Activated CD8-positive, alpha-beta T cell treated with anti-CD3 and anti-CD28 coated beads for 36 hours (primary cell): ENCODE results near the gene LRRC1. TPM values are rescaled to one million over a fixed set of nuclear protein-coding genes. Genes with fewer than 3 reads are reported as not detected.

ENCODE experiments used
- ATAC-seq: fragments of 200-7000 bp; cut with Tn5 transposase; one replicate; pipeline ENCODE4 v1.10.0; 2021; ENCODE audit warnings: mild to moderate bottlenecking, moderate library complexity
- CTCF ChIA-PET: fragments of 350-600 bp; sonication (Branson Sonifier 250); formaldehyde crosslinking; loops from one replicate; lab custom pipeline; 2021; ENCODE audit warnings: antibody characterized with exemption; lab: Charles Lee
- POLR2A ChIA-PET: fragments of 350-600 bp; sonication (Branson Sonifier 250); formaldehyde crosslinking; loops from one replicate; lab custom pipeline; 2021; ENCODE audit warnings: antibody characterized with exemption; lab: Charles Lee
- DNase-seq: peaks from one replicate; pipeline ENCODE4 v3.0.0-alpha.2; 2020
- H3K27ac Mint-ChIP-seq: one replicate; pipeline ENCODE4 v1.8.0; 2021; ENCODE audit warnings: mild to moderate bottlenecking, mixed read lengths
- H3K27me3 Mint-ChIP-seq: one replicate; pipeline ENCODE4 v1.8.0; 2021; ENCODE audit warnings: mixed read lengths
- H3K36me3 Mint-ChIP-seq: one replicate; pipeline ENCODE4 v1.8.0; 2021; ENCODE audit warnings: low read depth, mixed read lengths
- H3K4me1 Mint-ChIP-seq: one replicate; pipeline ENCODE4 v1.8.0; 2021; ENCODE audit warnings: low read depth, mixed read lengths
- H3K4me3 Mint-ChIP-seq: one replicate; pipeline ENCODE4 v1.8.0; 2021; ENCODE audit warnings: mild to moderate bottlenecking, moderate library complexity, mixed read lengths
- H3K9me3 Mint-ChIP-seq: one replicate; pipeline ENCODE4 v1.8.0; 2021; ENCODE audit warnings: mixed read lengths
- CTCF ChIP-seq: fragments of 200-600 bp; IDR thresholded peaks from one replicate; pipeline ENCODE4 v1.8.0; 2022; ENCODE audit warnings: antibody characterized with exemption, mild to moderate bottlenecking
- intact Hi-C: fragments of 100-400 bp; cut with micrococcal nuclease; formaldehyde crosslinking; loops from one replicate; pipeline ENCODE4 v1.10.0; 2022
- total RNA-seq, 2 experiments: library from RNA; stranded (reverse); gene quantifications; one replicate each; pipeline ENCODE4 v1.2.3, GENCODE V29; 2021

LRRC1 gene
- total RNA-seq, 2 experiments from 2014 or later, result 1.9 to 2.5 TPM

GRCh38 chr6:53899512-53899911 lies 104.7 kb downstream of the LRRC1 start:
- CTCF ChIA-PET, result no interaction called here
- Mint-ChIP-seq H3K9me3 (no peaks in the 10 kb centered on the region), H3K27me3 (no peaks in the 10 kb centered on the region), H3K27ac (no peak overlapping the region), H3K36me3 (peaks cover 5% of the 10 kb centered on the region), H3K4me3 (no peak overlapping the region), H3K4me1 (no peaks in the 10 kb centered on the region)
- intact Hi-C loops, result no loop called here
- POLR2A ChIA-PET, result no interaction called here
- DNase-seq (no peak), ATAC-seq (no peak)
- no peak for TF ChIP-seq CTCF

GRCh38 chr6:53903357-53903756 lies 108.6 kb downstream of the LRRC1 start:
- H3K4me3 Mint-ChIP-seq, result no peak overlapping the region
- DNase-seq (no peak), ATAC-seq (no peak)
- peaks cover 5% of the 10 kb centered on the region for H3K36me3 Mint-ChIP-seq
- intact Hi-C loops, result no loop called here
- TF ChIP-seq CTCF, result no peak
- no peaks in the 10 kb centered on the region for H3K9me3 Mint-ChIP-seq
- no peak overlapping the region for H3K27ac Mint-ChIP-seq
- no peaks in the 10 kb centered on the region for H3K27me3 Mint-ChIP-seq
- POLR2A ChIA-PET, result no interaction called here
- CTCF ChIA-PET, result no interaction called here
- H3K4me1 Mint-ChIP-seq, result no peaks in the 10 kb centered on the region

- H3K4me3 Mint-ChIP-seq, result no peak overlapping the region
- H3K4me1 Mint-ChIP-seq, result no peaks in the 10 kb centered on the region
- TF ChIP-seq CTCF, result no peak
- intact Hi-C loops, result no loop called here
- POLR2A ChIA-PET, result no interaction called here
- DNase-seq (no peak), ATAC-seq (no peak)
- H3K27me3 Mint-ChIP-seq, result no peaks in the 10 kb centered on the region
- H3K36me3 Mint-ChIP-seq, result no peaks in the 10 kb centered on the region
- H3K9me3 Mint-ChIP-seq, result no peaks in the 10 kb centered on the region
- CTCF ChIA-PET, result no interaction called here
- H3K27ac Mint-ChIP-seq, result no peak overlapping the region
Measured at GRCh38 chr6:53906103-53906502, 111.3 kb downstream of the LRRC1 start.

- Mint-ChIP-seq H3K4me3 (no peak overlapping the region), H3K27ac (no peak overlapping the region), H3K9me3 (no peaks in the 10 kb centered on the region), H3K27me3 (no peaks in the 10 kb centered on the region), H3K36me3 (no peaks in the 10 kb centered on the region), H3K4me1 (no peaks in the 10 kb centered on the region)
- POLR2A ChIA-PET, result no interaction called here
- DNase-seq (no peak), ATAC-seq (no peak)
- CTCF ChIA-PET, result no interaction called here
- TF ChIP-seq CTCF, result no peak
- intact Hi-C loops, result no loop called here
Measured at GRCh38 chr6:53906842-53907241, 112.0 kb downstream of the LRRC1 start.

GRCh38 chr6:53910834-53911233 lies 116.0 kb downstream of the LRRC1 start:
- intact Hi-C loops, result no loop called here
- no peaks in the 10 kb centered on the region for H3K36me3 Mint-ChIP-seq

More at GRCh38 chr6:53910834-53911233, 116.0 kb downstream of the LRRC1 start:
- TF ChIP-seq CTCF, result no peak
- ATAC-seq, result no peak
- DNase-seq, result no peak
- Mint-ChIP-seq H3K27me3 (no peaks in the 10 kb centered on the region), H3K9me3 (no peaks in the 10 kb centered on the region), H3K27ac (no peak overlapping the region), H3K4me1 (no peaks in the 10 kb centered on the region), H3K4me3 (no peak overlapping the region)
- ChIA-PET POLR2A (no interaction called here), CTCF (no interaction called here)
